GM21825 (cell line): ENCODE data around the gene HDAC4.

ENCODE experiments used
- ATAC-seq: cut with Tn5 transposase; IDR thresholded peaks from one replicate; pipeline ENCODE4 v1.9.1; 2021; ENCODE audit warnings: mild to moderate bottlenecking, moderate library complexity; ENCODE audit not compliant: unreplicated experiment

The HDAC4 gene

DNA sequence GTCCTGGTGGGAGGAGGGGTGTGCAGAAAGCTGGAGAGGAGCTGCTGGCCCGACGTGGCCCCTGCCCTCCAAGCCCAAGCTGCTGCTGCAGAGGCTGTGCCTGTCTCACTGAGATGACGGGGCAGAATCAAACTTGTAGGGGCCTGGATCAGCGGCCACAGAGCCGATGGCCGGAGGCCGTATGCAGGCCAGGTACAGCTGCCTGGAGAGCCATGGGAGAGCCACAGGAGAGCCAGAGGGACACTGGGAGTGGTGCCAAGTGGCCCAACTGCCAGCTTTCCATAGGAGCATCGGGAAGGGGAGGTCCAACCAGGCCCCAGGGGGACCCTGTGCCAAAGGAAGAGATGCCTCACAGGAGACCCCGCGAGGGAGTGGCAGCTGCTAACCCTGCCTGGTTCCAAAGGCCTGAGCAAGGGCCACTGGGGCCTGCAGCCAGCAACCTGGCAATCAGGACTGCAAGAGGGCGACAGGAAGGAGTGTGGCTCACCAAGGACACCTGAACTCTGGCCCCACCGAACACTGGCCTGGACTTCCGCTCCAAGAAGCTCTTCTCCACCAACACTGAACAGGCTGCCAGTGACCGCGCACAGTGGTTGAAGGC lies 70.7 kb downstream of the HDAC4 start:
- no peak for ATAC-seq

GRCh38 chr2:239329284-239329971 lies 71.4 kb downstream of the HDAC4 start:
- no peak for ATAC-seq

- ATAC-seq: no peak
These were observed 72.2 kb downstream of the HDAC4 start for GRCh38 chr2:239328351-239329191.

GRCh38 chr2:239327536-239328350 lies 73.1 kb downstream of the HDAC4 start:
- ATAC-seq: peak; percentile 12

- ATAC-seq: peak; percentile 69
These were observed 73.8 kb downstream of the HDAC4 start for GRCh38 chr2:239326831-239327535.

- ATAC-seq: no peak
These were observed 76.4 kb downstream of the HDAC4 start for GRCh38 chr2:239324456-239324855.

GRCh38 chr2:239323447-239323846 lies 77.4 kb downstream of the HDAC4 start:
- ATAC-seq: no peak

- ATAC-seq: no peak
These were observed 78.3 kb downstream of the HDAC4 start for GRCh38 chr2:239322416-239323086.

GRCh38 chr2:239321596-239322415 lies 79.0 kb downstream of the HDAC4 start:
- no peak for ATAC-seq

DNA sequence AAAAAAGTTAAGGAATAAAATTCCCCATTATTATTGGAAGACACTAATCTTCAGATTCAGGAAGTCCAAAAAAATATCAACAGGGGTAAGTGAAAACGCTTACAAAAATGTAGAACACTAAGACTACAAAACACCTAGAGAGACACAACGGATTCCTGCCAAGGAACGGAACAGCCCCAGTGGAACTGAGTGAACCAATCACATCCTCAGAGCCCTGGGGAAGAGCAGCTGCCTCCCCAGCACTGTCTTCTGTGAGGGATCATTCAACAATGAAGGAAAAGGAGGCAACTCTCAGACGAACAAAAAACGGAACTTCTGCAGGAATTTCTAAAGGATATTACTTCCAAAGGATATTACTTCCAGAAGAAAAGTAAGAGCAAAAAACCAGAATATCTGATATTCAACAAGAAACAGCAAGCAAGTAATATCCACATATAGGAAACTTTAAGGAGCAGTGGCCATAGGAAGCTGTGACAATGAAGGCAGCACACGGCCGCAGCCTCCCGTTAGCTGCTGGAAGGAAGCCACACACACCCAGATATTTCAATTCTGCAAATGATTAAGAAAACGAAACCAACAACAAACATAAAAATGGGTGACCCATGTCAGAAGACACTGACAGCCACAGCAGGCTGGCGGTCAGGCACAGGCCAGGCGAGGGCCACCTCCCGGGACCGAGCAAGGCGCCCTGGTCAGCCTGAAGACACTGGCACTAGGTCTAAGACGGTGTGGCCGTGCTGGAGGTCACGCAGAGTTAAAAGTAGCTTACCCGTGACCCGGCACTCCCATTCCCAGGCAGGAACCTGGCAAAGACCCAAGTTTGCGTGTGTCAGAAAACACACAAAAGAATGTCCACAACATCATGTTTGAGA lies 81.8 kb downstream of the HDAC4 start:
- no peak for ATAC-seq

- no peak for ATAC-seq
These were observed 82.6 kb downstream of the HDAC4 start for GRCh38 chr2:239318151-239318611.

DNA sequence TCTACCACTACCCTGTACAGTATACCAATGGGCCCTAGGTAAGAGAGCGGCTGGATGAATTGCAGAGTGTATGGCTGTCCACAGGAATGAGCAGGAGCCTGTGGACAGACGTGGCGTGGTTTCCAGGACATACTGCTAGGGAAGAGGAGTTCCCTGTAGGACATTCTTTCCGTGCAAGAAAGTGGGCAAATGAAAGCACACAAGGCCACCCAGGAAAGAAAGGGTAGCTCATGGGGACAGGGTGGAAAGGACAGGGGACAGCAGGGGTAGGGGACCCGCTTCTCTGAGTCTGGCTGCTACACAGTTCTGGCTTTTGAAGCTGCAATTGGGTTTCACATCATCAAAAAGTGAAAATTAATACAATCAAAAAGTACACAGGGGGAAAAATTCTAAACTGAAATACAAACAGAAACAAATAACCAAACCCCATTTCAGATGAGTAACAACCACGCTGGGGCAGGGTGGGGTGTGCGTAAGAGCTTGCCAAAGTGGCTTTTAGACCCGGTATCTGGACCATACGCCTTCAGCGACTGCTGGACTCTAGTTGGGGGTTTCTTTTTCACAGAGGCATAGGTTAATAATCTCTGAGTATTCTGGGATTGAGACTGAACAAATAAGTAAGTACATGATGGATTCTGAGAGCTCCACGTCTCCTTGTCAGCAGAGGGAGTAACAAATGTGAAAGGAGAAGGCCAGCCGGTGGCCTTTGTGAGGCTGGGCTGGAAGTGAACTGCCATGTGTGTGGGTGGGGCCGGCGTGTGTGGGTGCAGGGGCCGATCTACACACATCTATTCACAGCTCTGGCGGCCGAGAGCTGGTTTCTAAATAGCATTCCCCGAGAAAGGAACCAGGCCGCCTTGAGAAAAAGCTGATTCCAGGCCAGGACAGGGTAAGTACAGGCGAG lies 84.0 kb downstream of the HDAC4 start:
- no peak for ATAC-seq

DNA sequence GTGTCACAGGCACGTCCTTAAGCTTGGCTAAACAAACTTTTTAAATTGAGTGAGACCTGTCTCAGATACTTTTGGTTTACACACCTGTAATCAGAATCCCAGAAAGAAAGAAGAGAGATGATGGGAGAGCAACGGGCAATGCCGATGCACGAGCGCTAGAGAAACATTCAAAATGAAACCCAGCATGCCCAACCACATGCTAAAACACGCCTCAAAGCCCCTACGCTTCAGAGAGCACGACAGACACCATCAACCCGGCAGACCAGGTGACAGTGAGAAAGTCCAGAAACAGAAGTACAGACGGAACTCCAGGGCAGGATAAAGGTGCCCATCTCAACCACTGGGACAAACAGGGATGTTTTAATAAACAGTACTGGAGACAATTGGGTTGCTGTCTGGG lies 85.5 kb downstream of the HDAC4 start:
- ATAC-seq: no peak

DNA sequence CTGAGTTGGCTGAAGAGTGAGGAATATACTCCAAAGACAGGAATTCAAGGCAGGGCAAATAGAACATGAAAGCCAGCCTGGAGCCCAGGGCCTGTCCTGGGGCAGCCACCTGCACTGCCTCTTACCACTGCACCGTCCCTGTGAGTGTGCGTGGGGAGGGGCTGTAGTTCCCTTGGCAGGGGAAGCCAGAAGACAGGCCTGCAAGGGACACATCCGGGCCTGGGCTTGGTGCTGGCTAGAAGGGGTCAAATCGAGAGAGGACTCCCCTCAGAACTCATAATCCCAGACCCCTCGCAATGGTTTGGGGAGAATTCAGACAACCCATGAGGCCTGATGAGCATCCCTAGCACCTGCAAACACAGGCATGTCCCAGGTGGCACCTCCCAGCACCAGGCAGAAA lies 87.0 kb downstream of the HDAC4 start:
- ATAC-seq: no peak

- ATAC-seq: no peak
These were observed 87.8 kb downstream of the HDAC4 start for GRCh38 chr2:239312741-239313667.

- ATAC-seq: no peak
These were observed 88.7 kb downstream of the HDAC4 start for GRCh38 chr2:239312081-239312511.
